Activated CD4-positive, CD25-positive, alpha-beta regulatory T cell treated with anti-CD3 and anti-CD28 coated beads, Interleukin-2, amount 50 U/mL, for 72 hours (primary cell): Measurements from ENCODE around the gene RNLS.

Experiments
- DNase-seq: peaks from one replicate; pipeline ENCODE4 v3.0.0; 2021

The RNLS gene

GRCh38 chr10:88582806-88583583, at the start of gene RNLS:
RNLS (minus strand) TSS chr10:88583318.
- peak; percentile 76 for DNase-seq

- DNase-seq = no peak
Measured at GRCh38 chr10:88624840-88625239, 41.7 kb upstream of the RNLS start.

GRCh38 chr10:88623835-88624234, 40.7 kb upstream of the RNLS start:
- DNase-seq = no peak

- DNase-seq = no peak
Measured at GRCh38 chr10:88620441-88620840, 37.3 kb upstream of the RNLS start.

- DNase-seq = no peak
Measured at GRCh38 chr10:88618496-88618895, 35.4 kb upstream of the RNLS start.

- DNase-seq = no peak
Measured at GRCh38 chr10:88617772-88618300, 34.7 kb upstream of the RNLS start.

GRCh38 chr10:88616250-88616977, 33.3 kb upstream of the RNLS start:
- no peak for DNase-seq

GRCh38 chr10:88608780-88609179, 25.7 kb upstream of the RNLS start:
- no peak for DNase-seq

- no peak for DNase-seq
Measured at GRCh38 chr10:88608052-88608732, 25.1 kb upstream of the RNLS start.

- no peak for DNase-seq
Measured at GRCh38 chr10:88598055-88598454, 14.9 kb upstream of the RNLS start.

- no peak for DNase-seq
Measured at GRCh38 chr10:88594482-88594881, 11.4 kb upstream of the RNLS start.

- no peak for DNase-seq
Measured at GRCh38 chr10:88592906-88593305, 9.8 kb upstream of the RNLS start.

GRCh38 chr10:88592381-88592780, 9.3 kb upstream of the RNLS start:
- no peak for DNase-seq

GRCh38 chr10:88586462-88586861, 3.3 kb upstream of the RNLS start, which contains the start of gene LIPJ:
LIPJ (plus strand) TSS chr10:88586762; CDS start chr10:88590688, 3,926 bp downstream.
- DNase-seq = no peak

- no peak for DNase-seq
Measured at GRCh38 chr10:88583584-88583957, 453 bp upstream of the RNLS start.

GRCh38 chr10:88582411-88582805, 710 bp downstream of the RNLS start:
- no peak for DNase-seq

GRCh38 chr10:88565072-88565471, 18.0 kb downstream of the RNLS start:
- DNase-seq = no peak

- DNase-seq = no peak
Measured at GRCh38 chr10:88562152-88562551, 21.0 kb downstream of the RNLS start.

GRCh38 chr10:88557658-88558057, 25.5 kb downstream of the RNLS start:
- DNase-seq = no peak

- DNase-seq = no peak
Measured at GRCh38 chr10:88557256-88557655, 25.9 kb downstream of the RNLS start.

- DNase-seq = no peak
Measured at GRCh38 chr10:88555190-88555908, 27.8 kb downstream of the RNLS start.

GRCh38 chr10:88553116-88553752, 29.9 kb downstream of the RNLS start:
- no peak for DNase-seq
